HG03196 (cell line): Measurements from ENCODE around the gene CCDC71L.

Source experiments
- ATAC-seq: cut with Tn5 transposase; IDR thresholded peaks from one replicate; pipeline ENCODE4 v1.9.1; 2021; ENCODE audit not compliant: unreplicated experiment

Gene CCDC71L

DNA sequence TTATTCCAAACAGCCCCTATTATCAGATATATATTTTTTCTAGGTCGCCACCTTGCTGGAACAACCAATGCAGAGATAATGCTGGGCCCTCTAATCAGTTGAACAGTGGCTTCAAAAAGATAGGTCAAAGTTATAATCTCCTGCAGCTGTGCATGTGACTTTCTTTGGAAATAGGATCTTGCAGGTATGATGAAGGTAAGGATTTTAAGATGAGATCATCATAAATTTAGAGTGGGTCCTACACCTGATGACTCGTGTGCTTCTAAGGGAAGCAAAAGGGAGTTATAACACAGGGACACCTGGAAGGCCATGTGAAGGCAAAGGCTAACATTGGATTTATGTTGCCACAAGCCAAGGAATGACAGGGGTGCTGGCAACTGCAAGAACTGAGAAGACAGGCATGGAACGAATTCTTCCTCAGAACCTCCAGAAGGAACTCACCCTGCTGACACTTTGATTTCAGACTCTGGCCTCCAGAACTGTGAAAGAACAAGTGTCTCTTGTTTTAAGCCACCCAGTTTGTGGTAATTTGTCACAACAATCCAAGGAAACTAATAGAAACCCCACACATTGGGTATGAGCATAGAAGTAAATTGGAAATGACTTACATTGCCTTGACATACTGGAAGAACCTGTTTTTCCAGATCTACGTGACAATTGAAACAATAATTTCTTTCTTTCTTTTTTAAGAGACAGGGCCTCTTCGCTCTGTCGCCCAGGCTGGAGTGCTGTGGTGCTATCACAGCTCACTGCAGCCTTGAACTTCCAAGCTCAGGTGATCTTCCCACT lies 34.4 kb downstream of the CCDC71L start:
- ATAC-seq = no peak

DNA sequence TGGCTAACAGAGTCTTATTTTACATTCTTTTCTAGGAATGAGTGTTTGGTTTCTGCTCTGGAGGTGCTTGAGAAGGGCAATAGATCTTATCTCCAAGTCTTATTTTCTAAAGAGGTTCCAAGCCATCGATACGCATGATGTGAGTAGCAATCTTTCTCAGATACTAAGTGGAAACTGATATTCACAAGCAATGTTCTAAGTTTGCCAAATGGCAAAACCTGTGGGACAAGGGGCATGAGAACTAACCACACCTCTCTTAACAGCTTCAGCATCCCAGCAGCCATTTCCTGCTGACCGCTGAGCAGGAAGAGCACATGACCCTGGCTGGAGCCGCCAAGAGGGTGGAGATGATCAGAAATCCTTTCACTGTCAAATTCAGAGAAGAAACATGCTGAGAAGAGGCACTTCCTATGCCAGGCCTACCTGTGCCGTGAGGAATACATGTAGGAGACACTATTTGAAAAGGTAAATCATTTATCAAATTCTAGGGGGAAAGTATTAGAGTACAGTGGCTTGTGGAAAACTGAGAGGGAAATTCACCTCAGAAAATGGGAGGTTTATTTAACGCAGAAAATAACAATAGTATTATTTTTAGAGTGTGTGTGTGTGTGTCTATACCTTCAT lies 35.2 kb downstream of the CCDC71L start:
- no peak for ATAC-seq

DNA sequence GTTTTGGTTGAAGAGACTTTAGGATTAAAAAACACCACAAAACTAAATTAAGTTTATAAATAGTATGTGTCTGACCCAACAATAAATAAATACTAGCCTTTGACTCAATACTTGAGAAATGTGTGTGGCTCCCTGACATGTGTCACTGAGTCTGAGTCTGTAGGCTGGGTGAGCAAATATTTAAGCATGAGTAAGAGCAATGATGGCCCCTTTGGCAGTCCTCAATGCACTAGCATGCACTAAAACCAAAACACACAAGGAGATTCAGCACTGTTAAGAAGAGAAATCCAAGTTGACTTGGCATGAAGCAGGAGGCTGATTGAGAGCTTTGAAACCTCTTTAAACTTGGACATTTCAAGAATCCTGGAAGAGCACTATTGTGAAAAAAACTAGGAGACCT lies 37.1 kb downstream of the CCDC71L start:
- no peak for ATAC-seq

DNA sequence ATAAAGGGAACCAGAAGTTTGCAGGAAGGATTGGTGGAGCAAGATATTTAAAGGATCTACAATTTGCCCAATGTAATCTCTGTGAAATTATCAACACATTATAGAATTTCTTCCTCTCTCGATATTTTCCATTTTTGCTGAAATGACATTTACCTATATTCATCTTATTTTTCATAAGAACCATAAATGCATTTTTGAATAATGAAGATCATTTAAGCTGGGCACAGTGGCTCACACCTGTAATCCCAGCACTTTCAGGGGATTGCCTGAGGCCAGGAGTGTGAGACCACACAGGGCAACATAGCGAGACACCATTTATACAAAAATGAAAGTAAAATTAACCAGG lies 37.7 kb downstream of the CCDC71L start:
- ATAC-seq = no peak

DNA sequence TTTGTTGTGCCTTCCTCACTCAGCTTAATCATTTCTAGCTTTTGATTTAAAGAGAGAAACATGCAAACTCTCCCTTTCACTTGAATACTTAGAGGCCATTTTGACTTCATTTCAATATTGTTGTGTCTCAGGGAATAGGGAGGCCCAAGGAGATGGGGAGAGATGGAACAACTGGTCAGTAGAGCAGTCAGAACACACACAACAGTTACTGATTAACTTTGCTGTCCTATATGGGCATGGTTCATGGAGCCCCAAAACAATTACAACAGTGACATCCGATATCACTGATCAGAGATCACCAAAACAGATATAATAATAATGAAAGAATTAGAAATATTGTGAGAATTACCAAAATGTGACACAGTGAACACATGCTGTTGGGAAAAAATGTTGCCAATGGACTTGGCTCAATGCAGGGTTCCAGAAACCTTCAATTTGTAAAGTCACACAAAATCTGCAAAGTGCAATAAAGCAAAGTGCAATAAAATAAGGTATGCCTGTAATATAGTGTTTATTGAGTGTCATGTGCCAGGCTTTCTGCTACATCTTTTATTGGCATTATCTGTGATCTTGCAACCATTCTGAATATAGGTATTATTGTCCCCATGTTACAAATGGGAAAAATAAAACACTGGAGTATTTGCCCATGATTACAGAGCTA lies 38.2 kb downstream of the CCDC71L start:
- no peak for ATAC-seq

DNA sequence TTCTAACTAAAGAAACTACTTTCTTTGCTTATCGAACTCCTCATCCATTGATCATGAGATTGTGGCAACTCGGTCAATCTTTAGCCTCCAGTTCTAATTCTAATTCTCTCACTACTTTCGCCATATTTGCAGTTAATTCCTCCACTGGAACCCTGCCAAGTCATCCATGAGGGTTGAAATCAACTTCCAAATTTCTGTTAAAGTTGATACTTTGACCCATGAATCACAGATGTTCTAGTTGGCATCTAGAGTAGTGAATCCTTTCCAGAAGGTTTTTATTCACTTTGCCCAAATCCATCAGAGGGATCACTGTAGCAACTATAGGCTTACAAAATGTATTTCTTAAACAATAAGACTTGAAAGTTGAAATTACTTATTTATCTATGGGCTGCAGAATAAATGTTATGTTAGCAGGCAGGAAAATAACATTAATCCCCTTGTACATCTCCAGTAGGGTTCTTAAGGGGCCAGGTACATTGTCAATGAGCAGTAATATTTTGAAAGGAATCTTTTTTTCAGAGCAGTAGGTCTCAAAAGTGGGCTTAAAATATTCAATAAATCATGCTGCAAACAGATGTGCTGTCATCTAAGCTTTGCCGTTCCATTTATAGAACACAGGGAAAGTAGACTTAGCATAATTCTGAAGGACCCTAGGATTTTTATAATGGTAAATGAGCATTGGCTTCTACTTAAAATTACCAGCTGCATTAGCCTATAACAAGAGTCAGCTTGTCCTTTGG lies 39.4 kb downstream of the CCDC71L start:
- ATAC-seq = no peak

DNA sequence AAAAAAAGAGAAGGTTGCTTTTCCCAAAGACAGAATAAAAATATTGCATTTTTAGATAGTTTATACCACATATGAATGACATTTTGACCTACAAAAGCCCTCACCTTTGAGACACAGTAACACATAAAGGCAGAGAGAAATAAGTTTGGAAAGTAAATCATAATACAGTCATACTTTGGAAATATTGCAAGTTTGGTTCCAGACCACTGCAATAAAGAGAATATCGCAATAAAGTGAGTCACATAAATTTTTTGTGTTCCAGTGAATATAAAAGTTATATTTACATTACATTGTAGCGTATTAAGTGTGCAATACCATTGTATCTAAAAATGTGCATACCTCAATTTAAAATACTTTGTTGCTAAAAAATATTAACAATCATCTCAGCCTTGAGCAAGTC lies 40.3 kb downstream of the CCDC71L start:
- no peak for ATAC-seq

DNA sequence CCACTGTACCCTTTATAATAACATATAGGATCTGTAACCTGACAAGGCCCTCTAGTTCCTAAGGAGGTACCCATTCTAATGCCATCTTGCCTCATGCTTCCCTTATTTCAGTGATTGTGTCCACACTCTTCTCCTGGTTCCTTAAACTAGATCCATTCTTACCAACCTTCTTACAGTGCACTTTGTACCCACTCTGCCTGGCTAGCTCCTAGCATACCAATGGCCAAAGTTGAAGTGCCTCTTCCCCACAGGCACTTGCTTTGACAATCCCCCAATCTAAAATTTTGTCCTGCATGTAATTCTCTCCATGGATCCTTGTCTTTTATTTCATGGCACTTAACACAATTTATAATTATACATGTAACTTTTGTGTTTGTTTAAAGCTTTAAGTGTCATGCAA lies 40.9 kb downstream of the CCDC71L start:
- ATAC-seq = no peak

DNA sequence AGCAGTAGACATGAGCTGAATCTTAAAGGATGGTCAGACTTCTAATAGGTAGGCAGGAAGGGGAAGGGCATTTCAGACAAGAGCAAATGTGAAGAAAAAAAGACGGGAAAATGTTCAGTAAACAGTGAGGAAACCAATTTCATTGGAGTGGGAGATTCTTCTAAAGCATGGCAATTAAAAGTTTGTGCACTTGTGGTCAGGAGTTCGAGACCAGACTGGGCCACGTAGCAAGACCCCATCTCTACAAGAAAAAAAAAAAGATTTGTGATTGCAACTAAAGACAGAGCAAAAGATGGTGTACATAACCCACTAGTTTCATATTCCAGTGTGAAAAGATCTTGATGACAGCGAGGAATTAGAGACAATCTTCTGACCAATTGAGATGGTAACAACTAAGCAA lies 41.7 kb downstream of the CCDC71L start:
- no peak for ATAC-seq

DNA sequence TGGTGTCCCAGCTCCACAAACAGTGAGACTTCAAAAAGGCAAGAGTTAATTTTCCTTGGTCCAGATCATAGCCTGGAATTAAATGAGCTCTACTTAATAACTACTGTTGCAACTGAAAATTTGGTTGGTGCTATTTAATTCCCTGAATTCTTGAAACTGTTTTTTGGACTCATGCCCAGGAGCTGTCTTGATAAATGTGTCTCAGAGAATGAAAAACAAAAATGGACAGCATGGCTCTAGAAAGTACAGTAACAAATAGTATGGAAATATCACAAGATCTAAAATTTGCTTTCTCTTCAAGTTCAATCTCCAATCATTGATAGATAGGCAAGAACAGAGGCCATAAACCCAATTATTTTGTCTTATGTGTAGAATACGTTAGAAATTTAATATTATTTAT lies 42.5 kb downstream of the CCDC71L start:
- ATAC-seq = no peak

DNA sequence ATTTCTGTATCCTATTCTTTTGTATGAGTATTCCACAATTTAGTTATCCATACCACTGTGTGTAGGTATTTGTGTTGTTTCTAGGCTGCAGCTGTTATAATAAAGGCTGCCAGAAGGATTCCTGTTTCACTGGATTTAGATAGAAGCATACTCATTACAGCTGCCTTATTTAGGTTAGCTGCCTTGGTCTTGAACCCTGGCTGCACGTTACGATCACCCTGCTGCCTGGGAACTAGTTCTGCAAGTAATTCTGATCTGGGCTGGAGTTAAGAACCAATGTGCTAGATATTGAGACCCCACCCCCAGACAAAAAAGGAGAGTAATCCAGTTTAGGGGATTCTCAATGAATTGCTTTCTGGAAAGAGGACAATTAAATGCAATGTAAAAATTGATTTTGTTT lies 43.1 kb downstream of the CCDC71L start:
- no peak for ATAC-seq

DNA sequence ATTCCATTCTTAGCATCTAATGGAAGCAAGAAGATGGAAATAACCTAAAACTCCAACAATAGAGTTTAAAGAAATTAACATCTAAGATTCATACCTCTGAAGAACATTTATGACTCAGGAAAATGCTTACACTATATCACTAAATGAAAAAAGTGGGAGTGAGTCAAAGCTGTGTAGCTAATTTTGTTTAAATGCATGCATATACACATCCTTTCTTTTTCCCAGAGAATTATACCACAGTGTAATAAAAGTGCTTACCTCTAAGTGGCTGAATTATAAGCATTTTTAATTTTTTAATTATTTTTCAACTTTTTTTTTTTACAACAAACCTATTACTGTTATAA lies 44.3 kb downstream of the CCDC71L start:
- no peak for ATAC-seq

DNA sequence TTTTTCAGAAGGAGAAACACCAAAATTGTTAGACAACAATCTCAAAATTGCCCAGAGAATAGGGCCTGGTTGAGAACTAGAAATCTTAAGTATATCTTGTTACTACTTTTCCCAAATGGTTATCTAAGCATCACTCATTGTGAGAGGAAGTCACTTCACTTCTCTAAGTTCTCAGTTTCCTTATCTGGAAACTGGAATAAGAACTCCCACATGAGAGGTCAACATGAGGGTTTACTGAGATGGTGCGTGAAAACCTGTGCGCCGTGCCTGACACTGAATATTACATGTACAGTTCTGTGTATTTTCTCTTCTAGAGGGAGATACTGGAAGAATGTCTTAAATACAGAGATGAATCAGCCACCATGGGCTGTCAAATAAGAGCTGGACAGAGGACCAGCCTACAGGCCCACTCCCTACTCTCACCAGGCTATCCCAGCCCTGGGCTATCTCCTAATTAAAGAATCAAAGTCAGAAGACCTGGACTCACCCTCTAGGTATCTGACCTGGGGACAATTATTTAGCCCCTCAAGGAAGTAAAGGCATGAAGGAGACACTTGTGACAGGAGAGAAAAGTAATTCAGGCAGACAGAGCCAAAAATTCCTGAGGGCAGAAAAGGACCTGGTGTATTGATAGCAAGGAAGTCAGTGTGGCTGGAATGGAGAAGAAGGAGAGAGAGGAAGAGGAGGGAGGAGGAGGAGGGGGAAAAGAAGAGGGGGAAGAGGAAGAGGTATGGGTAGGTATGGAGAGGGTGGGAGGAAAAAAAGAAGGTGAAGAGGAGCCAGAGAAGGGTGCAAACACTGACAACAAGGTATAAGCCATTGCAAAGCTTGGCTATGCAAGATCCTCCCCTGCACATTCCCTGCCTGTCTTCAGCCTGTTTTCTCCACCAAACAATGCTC lies 44.9 kb downstream of the CCDC71L start:
- ATAC-seq = no peak

DNA sequence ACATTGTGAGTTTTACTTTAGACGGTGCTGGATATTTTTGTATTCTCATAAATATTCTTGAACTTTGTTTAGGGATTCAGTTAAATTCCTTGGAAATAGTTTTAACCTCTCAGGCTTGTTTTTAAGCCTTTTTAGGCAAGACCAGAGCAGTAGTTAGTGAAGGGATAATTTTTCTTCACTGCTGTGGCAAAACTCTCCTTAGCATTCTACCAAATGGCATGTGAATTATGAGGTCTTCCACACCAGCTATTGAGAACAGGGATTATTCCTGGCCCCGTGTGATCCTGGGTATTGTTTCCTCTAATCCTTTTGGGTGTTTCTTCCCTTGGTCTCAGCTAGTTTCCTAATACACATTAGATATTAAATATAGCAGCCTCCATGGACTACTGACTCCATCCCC lies 46.2 kb downstream of the CCDC71L start:
- no peak for ATAC-seq

DNA sequence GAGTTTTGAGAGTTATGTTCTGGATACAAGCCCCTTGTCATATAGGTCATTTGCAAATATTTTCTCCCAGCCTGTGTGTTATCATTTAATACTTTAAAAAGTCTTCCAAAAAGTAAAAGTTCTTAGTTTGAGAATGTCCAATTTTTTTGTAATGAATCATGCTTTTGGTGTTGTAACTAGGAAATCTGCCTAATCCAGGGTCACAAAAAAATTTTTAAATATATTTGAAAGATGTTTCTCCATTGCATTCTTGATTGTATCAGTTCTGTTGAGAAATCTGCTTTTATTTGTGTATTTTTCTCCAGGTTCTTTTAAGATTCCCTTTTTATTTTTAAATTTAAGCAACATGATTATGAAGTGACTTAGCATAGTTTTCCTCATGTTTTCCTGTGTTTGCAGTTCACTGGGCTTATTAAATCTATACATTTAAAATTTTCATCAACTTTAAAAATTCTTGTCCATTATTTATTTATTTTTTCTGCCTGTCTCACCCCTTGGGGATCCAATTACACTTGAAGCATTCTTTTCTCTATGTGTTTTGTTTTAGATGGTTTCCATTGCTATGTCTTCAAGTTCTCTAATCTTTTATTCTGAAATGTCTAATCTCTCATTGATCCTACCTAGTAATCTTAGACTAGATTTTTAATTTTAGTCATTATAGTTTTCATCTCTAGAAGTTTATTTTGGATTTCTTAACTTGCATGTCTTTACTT lies 47.0 kb downstream of the CCDC71L start:
- ATAC-seq = no peak

DNA sequence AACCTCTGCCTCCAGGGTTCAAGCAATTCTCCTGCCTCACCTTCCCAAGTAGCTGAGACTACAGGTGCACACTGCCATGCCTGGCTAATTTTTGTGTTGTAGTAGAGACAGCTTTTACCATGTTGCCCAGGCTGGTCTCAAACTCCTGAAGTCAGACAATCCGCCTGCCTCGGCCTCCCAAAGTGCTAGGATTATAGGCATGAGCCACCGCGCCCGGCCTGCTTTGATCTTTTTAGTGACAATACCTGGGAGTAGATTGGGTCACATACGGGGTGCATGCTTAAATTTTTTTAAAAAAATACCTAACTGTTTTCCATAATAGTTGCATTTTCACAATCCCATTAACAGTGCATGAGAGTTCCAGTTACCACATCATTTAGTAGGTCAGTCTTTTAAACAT lies 47.7 kb downstream of the CCDC71L start:
- no peak for ATAC-seq

DNA sequence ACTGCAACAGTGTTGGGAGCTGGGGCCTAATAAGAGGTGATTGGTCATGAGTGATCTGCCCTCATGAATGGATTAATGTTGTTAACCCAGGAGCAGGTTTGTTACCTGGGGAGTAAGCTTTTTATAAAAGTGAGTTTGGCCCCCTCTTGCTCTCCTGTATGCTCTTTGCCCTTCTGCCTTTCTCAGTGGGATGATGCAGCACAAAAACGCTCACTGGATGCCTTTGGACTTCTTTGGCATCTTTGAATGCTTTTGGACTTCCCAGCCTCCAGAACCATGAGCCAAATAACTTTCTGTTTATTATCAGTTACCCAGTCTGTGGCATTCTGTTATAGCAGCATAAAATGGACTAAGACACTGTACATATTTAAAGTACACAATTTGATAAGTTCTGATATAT lies 48.5 kb downstream of the CCDC71L start:
- no peak for ATAC-seq

DNA sequence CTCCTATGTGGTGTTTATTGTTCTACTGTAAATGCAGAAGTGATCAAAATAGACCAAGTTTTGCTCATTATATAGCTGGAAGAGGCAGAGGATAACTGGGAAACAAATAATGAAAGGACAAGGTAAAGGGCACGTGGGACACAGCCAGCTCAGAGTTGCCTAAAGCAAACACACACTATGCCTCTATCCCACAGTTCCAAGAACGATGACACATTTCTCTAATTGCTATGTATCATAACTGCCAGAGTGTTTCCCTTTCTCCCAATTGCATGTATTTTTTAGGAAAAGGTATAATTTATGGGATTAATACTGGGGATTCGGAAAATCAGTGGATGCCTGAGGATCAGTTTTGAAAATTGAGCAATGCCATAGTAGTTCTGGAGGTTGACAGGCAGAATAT lies 49.0 kb downstream of the CCDC71L start:
- no peak for ATAC-seq

DNA sequence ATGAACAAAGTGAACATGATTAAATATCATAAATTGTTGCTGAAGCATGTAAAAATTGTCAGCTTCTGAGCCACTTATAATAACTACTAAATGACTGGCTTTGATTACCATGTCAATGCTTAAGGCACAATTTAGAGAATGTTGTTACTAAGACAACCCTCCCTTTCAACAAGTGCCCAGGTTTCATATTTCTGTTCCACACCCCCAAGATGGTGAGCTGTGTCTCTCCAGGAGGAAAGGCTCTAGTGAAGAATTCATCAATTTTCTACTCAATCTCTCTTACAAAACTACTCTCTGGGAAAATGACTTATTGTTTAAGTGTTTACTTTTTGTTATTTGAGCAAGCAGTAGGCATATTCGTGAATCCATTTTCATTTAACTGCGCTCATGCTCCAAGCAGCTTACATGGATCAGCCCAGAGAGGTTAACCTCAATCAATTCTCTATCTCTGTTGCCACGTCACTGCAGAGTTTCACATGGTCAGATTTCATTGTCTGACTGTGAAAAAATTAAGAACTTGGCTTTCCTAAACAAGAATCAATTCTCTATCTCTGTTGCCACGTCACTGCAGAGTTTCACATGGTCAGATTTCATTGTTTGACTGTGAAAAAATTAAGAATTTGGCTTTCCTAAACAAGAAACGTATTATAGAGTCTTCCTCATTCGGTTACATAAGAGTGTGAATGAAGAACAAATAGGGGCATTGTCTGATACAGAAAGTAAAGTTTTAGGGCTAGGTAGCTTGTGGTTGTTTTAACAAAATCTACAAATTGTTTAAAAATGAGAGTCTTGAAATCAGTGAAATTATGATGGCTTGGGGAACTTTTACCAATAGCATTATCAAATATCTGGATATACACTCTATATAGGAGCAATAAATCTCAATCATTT lies 49.7 kb downstream of the CCDC71L start:
- no peak for ATAC-seq
